Left cardiac atrium (tissue), 4 donors: ENCODE measurements around the gene WNK1. TPM values are rescaled to one million over a fixed set of nuclear protein-coding genes. Genes with fewer than 3 reads are reported as not detected.
A peak's percentile ranks its signal among the peaks of the same experiment; 100 is the strongest.
"Not testable (repeated sequence)": the region's sequence is repeated elsewhere in the genome, so short reads cannot be mapped to it uniquely, and the experiment has no call there.

ENCODE experiments used
- ATAC-seq, 2 donors: fragments of 200-7000 bp; cut with Tn5 transposase; one replicate each; pipeline ENCODE4 v1.9.1; 2020; ENCODE audit warnings: mild to moderate bottlenecking in 2 of 2, moderate library complexity in 2 of 2
- DNase-seq: peaks from one replicate; pipeline ENCODE4 v3.0.0-alpha.2; 2020
- intact Hi-C, 2 donors: fragments of 100-400 bp; cut with DNase I; formaldehyde crosslinking; loops; one replicate each; pipeline versions ENCODE4 v1.14.1 to v1.15.1; 2022 to 2023
- total RNA-seq, 2 donors: library from RNA; stranded (reverse); fragmentation: NEBNext Ultra II Directional; extraction: Animal tissue kit (Norgen Biotek cat#: 25700); gene quantifications; one replicate each; pipeline ENCODE4 v1.2.1, GENCODE V29; 2021
- donor health status: DM: no; HTN: yes; CAD: no.
- donor health status: DM: no; HTN: yes; CAD: no; lungs with severe emphysema.
- donor health status: DM: yes; HTN: yes; CAD: no.
- donor health status: Dilated cardiomyopathy.

WNK1 gene
- total RNA-seq, 2 donors from 2014 or later, result 251 to 255 TPM

- intact Hi-C loops, result no loop called here
- DNase-seq, result no peak
- no peak for ATAC-seq
Measured at GRCh38 chr12:913919-914698, 161.7 kb downstream of the WNK1 start.

- intact Hi-C loops, result no loop called here
- no peak for ATAC-seq
Measured at GRCh38 chr12:915090-915489, 162.7 kb downstream of the WNK1 start.

GRCh38 chr12:916240-916639, 163.9 kb downstream of the WNK1 start:
- ATAC-seq, result no peak
- no peak for DNase-seq
- intact Hi-C loops, result no loop called here

More at GRCh38 chr12:915090-915489, 162.7 kb downstream of the WNK1 start:
- DNase-seq, result no peak

- ATAC-seq (no peak), DNase-seq (no peak)
- intact Hi-C loops, result no loop called here
Measured at GRCh38 chr12:916712-917445, 164.5 kb downstream of the WNK1 start.

- intact Hi-C loops, result no loop called here
- ATAC-seq (no peak), DNase-seq (no peak)
Measured at GRCh38 chr12:920676-921075, 168.3 kb downstream of the WNK1 start.

- intact Hi-C loops, result no loop called here
- DNase-seq (no peak), ATAC-seq (no peak)
Measured at GRCh38 chr12:922285-922684, 169.9 kb downstream of the WNK1 start.

- ATAC-seq (no peak), DNase-seq (no peak)
- intact Hi-C loops, result no loop called here
Measured at GRCh38 chr12:926641-927040, 174.3 kb downstream of the WNK1 start.

GRCh38 chr12:931060-931459, 178.7 kb downstream of the WNK1 start:
- intact Hi-C loops, result no loop called here
- DNase-seq, result no peak
- ATAC-seq, result no peak

- DNase-seq (no peak), ATAC-seq (no peak)
- intact Hi-C loops, result no loop called here
Measured at GRCh38 chr12:931591-931990, 179.2 kb downstream of the WNK1 start.

GRCh38 chr12:935891-936290, 183.5 kb downstream of the WNK1 start:
- intact Hi-C loops, ATAC-seq, DNase-seq: not testable (repeated sequence)

GRCh38 chr12:936377-937345, 184.3 kb downstream of the WNK1 start:
- DNase-seq (no peak), ATAC-seq (peak in 1 of 2 donors; percentile 19)
- intact Hi-C loops, result no loop called here

- DNase-seq (no peak), ATAC-seq (no peak)
- intact Hi-C loops, result no loop called here
Measured at GRCh38 chr12:938810-939209, 186.4 kb downstream of the WNK1 start.

- ATAC-seq (peak; percentile 45 to 88), DNase-seq (no peak)
- intact Hi-C loops, result loop anchor here (10.0 kb wide), 2 partner anchors 368 to 378 kb away; no protein-coding TSS in a partner anchor
Measured at GRCh38 chr12:943051-943450, 190.7 kb downstream of the WNK1 start.

- ATAC-seq, result no peak
- intact Hi-C loops, result loop anchor here (10.0 kb wide), 2 partner anchors 369 to 379 kb away; no protein-coding TSS in a partner anchor
- no peak for DNase-seq
Measured at GRCh38 chr12:944211-944610, 191.8 kb downstream of the WNK1 start.

- intact Hi-C loops, result loop anchor here (5.0 to 10.0 kb wide), 3 partner anchors 146 to 381 kb away; no protein-coding TSS in a partner anchor
- no peak for ATAC-seq
Measured at GRCh38 chr12:946212-946611, 193.8 kb downstream of the WNK1 start.

GRCh38 chr12:946631-947030, 194.3 kb downstream of the WNK1 start:
- no peak for DNase-seq
- no peak for ATAC-seq
- intact Hi-C loops, result loop anchor here (5.0 to 10.0 kb wide), 3 partner anchors 146 to 382 kb away; no protein-coding TSS in a partner anchor

More at GRCh38 chr12:946212-946611, 193.8 kb downstream of the WNK1 start:
- no peak for DNase-seq

- DNase-seq (no peak), ATAC-seq (no peak)
- intact Hi-C loops, result loop anchor here (5.0 to 10.0 kb wide), 3 partner anchors 144 to 383 kb away; no protein-coding TSS in a partner anchor
Measured at GRCh38 chr12:948238-948637, 195.9 kb downstream of the WNK1 start.

GRCh38 chr12:949453-950191, 197.2 kb downstream of the WNK1 start, which contains the start of gene RAD52:
RAD52 (minus strand) TSS chr12:949694; CDS start chr12:933058, 16,636 bp downstream.
- intact Hi-C loops, result loop anchor here (5.0 to 10.0 kb wide), 3 partner anchors 143 to 385 kb away; no protein-coding TSS in a partner anchor
- peak; percentile 97 to 98 for ATAC-seq
- peak; percentile 98 for DNase-seq
